ENCODE measurements around the gene TCF12.

Gene TCF12

GRCh38 chr15:57251941-57252340 lies 333.5 kb downstream of the TCF12 start:
- DNase-seq (ENCODE audit: low read depth in 2 of 2): no peak

GRCh38 chr15:57253082-57253481 lies 334.6 kb downstream of the TCF12 start:
- DNase-seq (ENCODE audit: low read depth in 2 of 2): no peak

- DNase-seq (ENCODE audit: low read depth in 2 of 2): no peak
These were observed 335.1 kb downstream of the TCF12 start for GRCh38 chr15:57253500-57253899.

GRCh38 chr15:57255751-57256341 lies 337.4 kb downstream of the TCF12 start:
- DNase-seq (ENCODE audit: low read depth in 2 of 2): no peak

GRCh38 chr15:57256939-57257338 lies 338.5 kb downstream of the TCF12 start:
- DNase-seq (ENCODE audit: low read depth in 2 of 2): no peak

- DNase-seq (ENCODE audit: low read depth in 2 of 2): no peak
These were observed 341.2 kb downstream of the TCF12 start for GRCh38 chr15:57259568-57260040.

- DNase-seq (ENCODE audit: low read depth in 2 of 2): no peak
These were observed 345.1 kb downstream of the TCF12 start for GRCh38 chr15:57263520-57263919.

- DNase-seq (ENCODE audit: low read depth in 2 of 2): no peak
These were observed 354.4 kb downstream of the TCF12 start for GRCh38 chr15:57272771-57273357.

- no peak for DNase-seq (ENCODE audit: low read depth in 2 of 2)
These were observed 355.0 kb downstream of the TCF12 start for GRCh38 chr15:57273402-57273801.

GRCh38 chr15:57278439-57278838 lies 360.0 kb downstream of the TCF12 start:
- DNase-seq (ENCODE audit: low read depth in 2 of 2): no peak

- no peak for DNase-seq (ENCODE audit: low read depth in 2 of 2)
These were observed 362.0 kb downstream of the TCF12 start for GRCh38 chr15:57280464-57280863.

- no peak for DNase-seq (ENCODE audit: low read depth in 2 of 2)
These were observed 362.9 kb downstream of the TCF12 start for GRCh38 chr15:57281321-57281720.

GRCh38 chr15:57282686-57283085 lies 364.2 kb downstream of the TCF12 start:
- DNase-seq (ENCODE audit: low read depth in 2 of 2): no peak

- no peak for DNase-seq (ENCODE audit: low read depth in 2 of 2)
These were observed 365.5 kb downstream of the TCF12 start for GRCh38 chr15:57283774-57284503.

GRCh38 chr15:57284535-57284934 lies 366.1 kb downstream of the TCF12 start:
- DNase-seq (ENCODE audit: low read depth in 2 of 2): no peak

- no peak for DNase-seq (ENCODE audit: low read depth in 2 of 2)
These were observed 366.9 kb downstream of the TCF12 start for GRCh38 chr15:57285386-57285785.

GRCh38 chr15:57286446-57287122 lies 368.1 kb downstream of the TCF12 start:
- DNase-seq (ENCODE audit: low read depth in 2 of 2): no peak

GRCh38 chr15:57287123-57287521 lies 368.7 kb downstream of the TCF12 start:
- DNase-seq (ENCODE audit: low read depth in 2 of 2): no peak

- DNase-seq (ENCODE audit: low read depth in 2 of 2): no peak
These were observed 370.6 kb downstream of the TCF12 start for GRCh38 chr15:57288926-57289580.

GRCh38 chr15:57290187-57290586 lies 371.7 kb downstream of the TCF12 start:
- no peak for DNase-seq (ENCODE audit: low read depth in 2 of 2)

- no peak for DNase-seq (ENCODE audit: low read depth in 2 of 2)
These were observed 372.4 kb downstream of the TCF12 start for GRCh38 chr15:57290826-57291225.
